Type B pancreatic cell (in vitro differentiated cells): ENCODE results near the gene RGMB. TPM values are rescaled to one million over a fixed set of nuclear protein-coding genes. Genes with fewer than 3 reads are reported as not detected.

Experiments
- DNase-seq: peaks from one replicate; pipeline ENCODE4 v3.0.0; 2021; ENCODE audit warnings: mixed read lengths; ENCODE audit not compliant: unreplicated experiment; ENCODE audit errors: extremely low spot score
- H3K27ac Mint-ChIP-seq: 2 replicates; pipeline ENCODE4 v1.8.0; 2021; ENCODE audit warnings: mild to moderate bottlenecking, mixed read lengths
- H3K27me3 Mint-ChIP-seq: 2 replicates; pipeline ENCODE4 v1.8.0; 2021; ENCODE audit warnings: mixed read lengths
- H3K36me3 Mint-ChIP-seq: 2 replicates; pipeline ENCODE4 v1.8.0; 2021; ENCODE audit warnings: mixed read lengths
- H3K4me1 Mint-ChIP-seq: one replicate; pipeline ENCODE4 v1.8.0; 2021; ENCODE audit warnings: mixed read lengths; ENCODE audit not compliant: unreplicated experiment
- H3K4me3 Mint-ChIP-seq: 2 replicates; pipeline ENCODE4 v1.8.0; 2021; ENCODE audit warnings: mild to moderate bottlenecking, mixed read lengths
- H3K9me3 Mint-ChIP-seq: 2 replicates; pipeline ENCODE4 v1.8.0; 2021; ENCODE audit warnings: mixed read lengths
- CTCF ChIP-seq: fragments of 200-600 bp; sonication (generic); conservative IDR thresholded peaks from 2 replicates; pipeline ENCODE4 v1.5.0; 2021; ENCODE audit warnings: antibody characterized with exemption, mild to moderate bottlenecking
- total RNA-seq: library from RNA; stranded (reverse); gene quantifications from 2 replicates; pipeline ENCODE4 v1.2.1, GENCODE V29; 2021; ENCODE audit warnings: low replicate concordance

RGMB gene
- total RNA-seq, 1 donor from 2014 or later: 36.5 TPM

GRCh38 chr5:98825582-98826375 lies 52.3 kb downstream of the RGMB start:
- no peaks in the 10 kb centered on the region for H3K27me3 Mint-ChIP-seq
- no peak overlapping the region for H3K4me3 Mint-ChIP-seq
- DNase-seq: no peak
- H3K4me1 Mint-ChIP-seq: no peaks in the 10 kb centered on the region
- TF ChIP-seq CTCF: no peak
- no peaks in the 10 kb centered on the region for H3K36me3 Mint-ChIP-seq
- H3K9me3 Mint-ChIP-seq: no peaks in the 10 kb centered on the region
- no peak overlapping the region for H3K27ac Mint-ChIP-seq

GRCh38 chr5:98827161-98827560 lies 53.7 kb downstream of the RGMB start:
- Mint-ChIP-seq H3K9me3 (no peaks in the 10 kb centered on the region), H3K27ac (no peak overlapping the region), H3K27me3 (no peaks in the 10 kb centered on the region), H3K4me3 (no peak overlapping the region), H3K4me1 (no peaks in the 10 kb centered on the region), H3K36me3 (no peaks in the 10 kb centered on the region)
- TF ChIP-seq CTCF: peak; percentile 86
- no peak for DNase-seq

- TF ChIP-seq CTCF: no peak
- Mint-ChIP-seq H3K36me3 (no peaks in the 10 kb centered on the region), H3K4me3 (no peak overlapping the region), H3K9me3 (no peaks in the 10 kb centered on the region), H3K4me1 (no peaks in the 10 kb centered on the region), H3K27me3 (no peaks in the 10 kb centered on the region), H3K27ac (no peak overlapping the region)
- no peak for DNase-seq
Measured at GRCh38 chr5:98827588-98828284, 54.3 kb downstream of the RGMB start.

- no peaks in the 10 kb centered on the region for H3K36me3 Mint-ChIP-seq
- no peak overlapping the region for H3K4me3 Mint-ChIP-seq
- DNase-seq: no peak
- H3K27ac Mint-ChIP-seq: no peak overlapping the region
- H3K9me3 Mint-ChIP-seq: no peaks in the 10 kb centered on the region
- TF ChIP-seq CTCF: no peak
- H3K4me1 Mint-ChIP-seq: no peaks in the 10 kb centered on the region
- H3K27me3 Mint-ChIP-seq: no peaks in the 10 kb centered on the region
Measured at GRCh38 chr5:98836175-98836574, 62.7 kb downstream of the RGMB start.

- Mint-ChIP-seq H3K27me3 (no peaks in the 10 kb centered on the region), H3K27ac (no peak overlapping the region), H3K36me3 (no peaks in the 10 kb centered on the region), H3K4me3 (no peak overlapping the region), H3K9me3 (no peaks in the 10 kb centered on the region), H3K4me1 (no peaks in the 10 kb centered on the region)
- no peak for DNase-seq
- no peak for TF ChIP-seq CTCF
Measured at GRCh38 chr5:98839469-98840383, 66.3 kb downstream of the RGMB start.
